Stimulated activated CD8-positive, alpha-beta memory T cell treated with anti-CD3 and anti-CD28 coated beads, Interleukin-7, amount 100 ng/mL, for 48 hours (primary cell): ENCODE results near the gene ZACN.

ENCODE experiments used
- DNase-seq, 2 donors: peaks; one replicate each; pipeline ENCODE4 v3.0.0-alpha.2; 2020; ENCODE audit warnings: low read depth in 1 of 2; ENCODE audit errors: extremely low read depth in 1 of 2

ZACN gene

DNA sequence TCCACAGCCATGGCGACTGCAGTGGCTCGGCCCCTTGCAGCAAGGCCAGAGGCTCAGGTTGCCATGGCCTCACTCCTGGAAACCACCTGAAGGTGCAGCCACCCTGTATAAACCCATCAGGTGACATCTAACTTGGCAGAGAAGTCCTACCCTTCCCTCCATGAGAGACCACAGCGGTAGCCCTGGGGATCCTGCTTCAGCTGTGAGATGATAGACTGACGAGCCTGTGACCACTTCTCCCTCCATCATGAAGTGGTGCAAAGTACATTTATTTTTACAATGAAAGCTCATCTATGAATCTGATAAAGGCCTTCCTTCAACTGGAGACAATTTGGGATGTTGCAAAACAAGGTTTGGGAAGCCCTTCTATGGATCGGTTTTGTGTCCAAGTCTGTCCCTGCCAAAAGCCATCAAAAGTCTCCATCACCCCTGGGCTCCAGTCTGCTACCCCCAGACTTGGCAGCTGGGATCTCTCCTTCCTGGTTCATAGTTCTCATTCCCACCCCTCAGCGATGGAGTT is 1.8 kb downstream of the ZACN start:
- DNase-seq, result no peak

DNA sequence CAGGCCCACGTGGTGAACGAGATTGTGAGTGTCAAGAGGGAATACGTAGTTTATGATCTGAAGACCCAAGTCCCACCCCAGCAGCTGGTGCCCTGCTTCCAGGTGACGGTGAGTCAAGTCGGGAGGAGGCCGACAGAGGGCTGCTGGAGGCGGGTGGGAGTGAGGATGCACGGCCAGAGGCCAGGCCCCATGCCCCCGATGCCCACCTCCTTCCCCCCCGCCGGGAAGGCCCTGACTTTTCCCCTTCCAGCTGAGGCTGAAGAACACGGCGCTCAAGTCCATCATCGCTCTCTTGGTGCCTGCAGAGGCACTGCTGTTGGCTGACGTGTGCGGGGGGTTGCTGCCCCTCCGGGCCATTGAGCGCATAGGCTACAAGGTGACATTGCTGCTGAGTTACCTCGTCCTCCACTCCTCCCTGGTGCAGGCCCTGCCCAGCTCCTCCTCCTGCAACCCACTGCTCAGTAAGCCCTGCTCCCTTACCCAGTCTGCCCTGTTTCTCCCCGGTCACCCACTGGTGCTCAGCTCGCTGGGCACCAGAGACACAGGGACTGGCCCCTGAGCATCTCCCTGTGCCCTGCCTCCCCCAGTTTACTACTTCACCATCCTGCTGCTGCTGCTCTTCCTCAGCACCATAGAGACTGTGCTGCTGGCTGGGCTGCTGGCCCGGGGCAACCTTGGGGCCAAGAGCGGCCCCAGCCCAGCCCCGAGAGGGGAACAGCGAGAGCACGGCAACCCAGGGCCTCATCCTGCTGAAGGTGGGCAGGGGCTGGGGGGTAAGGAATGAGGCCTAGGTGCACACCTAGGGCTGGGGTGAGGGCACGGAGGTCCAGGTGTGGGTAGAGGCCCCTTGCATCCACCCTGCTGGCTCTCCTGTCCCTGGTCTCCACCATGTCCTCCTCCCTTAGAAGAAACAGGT is 2.6 kb downstream of the ZACN start:
- no peak for DNase-seq

DNA sequence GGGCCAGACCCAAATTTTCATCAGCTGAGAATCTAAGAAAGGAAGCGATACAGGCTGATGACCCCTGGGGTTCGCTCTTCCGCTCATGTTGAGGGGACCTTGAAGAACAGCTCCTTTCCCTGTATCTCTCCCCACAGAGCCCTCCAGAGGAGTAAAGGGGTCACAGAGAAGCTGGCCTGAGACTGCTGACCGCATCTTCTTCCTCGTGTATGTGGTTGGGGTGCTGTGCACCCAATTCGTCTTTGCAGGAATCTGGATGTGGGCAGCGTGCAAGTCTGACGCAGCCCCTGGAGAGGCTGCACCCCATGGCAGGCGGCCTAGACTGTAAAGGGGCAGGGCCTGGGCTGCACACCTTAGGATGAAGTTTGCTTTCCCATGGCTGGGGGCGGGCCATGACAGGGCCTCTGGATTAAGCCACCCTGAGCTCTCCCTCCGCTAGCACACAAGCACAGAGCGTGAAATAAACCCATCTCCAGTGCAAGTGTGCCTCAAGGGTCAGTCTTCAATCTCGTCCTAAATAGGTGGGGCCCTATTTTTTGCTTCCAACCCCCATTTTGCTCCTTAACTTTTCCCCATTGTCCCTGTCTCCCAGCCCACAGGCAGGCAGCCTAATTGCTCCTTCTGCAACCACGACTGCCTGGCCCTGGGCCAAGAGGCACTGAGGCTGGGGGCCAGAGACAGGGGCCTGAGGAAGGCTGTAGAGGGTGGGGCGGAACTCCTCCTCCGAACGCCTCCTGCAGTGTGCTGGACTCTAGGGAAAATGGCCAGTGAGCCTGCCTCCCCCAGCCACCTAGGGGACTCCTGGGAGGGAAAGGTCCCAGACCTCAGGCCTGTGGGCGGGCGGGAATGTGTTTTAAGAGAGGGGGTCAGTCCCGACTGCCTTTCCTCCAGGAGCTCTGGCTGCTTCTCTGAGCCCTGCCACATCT is 3.6 kb downstream of the ZACN start:
- DNase-seq, result no peak

DNA sequence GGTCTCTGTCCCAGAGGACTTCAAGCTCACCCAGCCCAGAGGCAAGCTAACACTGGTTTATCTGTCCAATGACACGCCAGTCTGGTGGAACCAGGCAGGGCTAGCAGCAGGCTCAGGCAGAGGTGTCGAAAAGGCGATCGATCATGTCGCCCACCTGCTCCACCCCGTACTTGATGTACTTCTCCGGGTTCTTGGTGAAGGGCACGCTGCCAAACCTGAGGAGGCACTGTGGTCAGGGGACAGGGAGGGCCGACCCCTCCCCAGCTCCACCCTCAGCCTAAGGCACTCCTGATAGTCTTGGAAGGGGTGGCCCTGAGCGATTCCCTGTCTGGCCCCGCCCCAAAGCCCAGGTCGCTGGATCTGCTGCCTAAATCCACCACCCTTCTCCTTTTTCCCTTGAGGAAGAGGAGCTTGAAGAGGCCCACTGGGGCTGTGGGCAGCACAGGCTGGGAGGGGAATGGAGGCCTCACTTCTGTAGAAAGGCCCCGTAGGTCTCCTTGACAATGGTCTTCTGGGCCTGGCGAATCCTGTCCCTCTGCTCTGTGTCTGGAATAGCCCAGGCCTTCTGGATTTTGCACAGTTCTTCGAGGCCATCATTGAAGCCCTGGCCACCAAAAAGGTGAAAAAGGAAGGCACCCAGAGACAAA is 4.7 kb downstream of the ZACN start:
- no peak for DNase-seq

DNA sequence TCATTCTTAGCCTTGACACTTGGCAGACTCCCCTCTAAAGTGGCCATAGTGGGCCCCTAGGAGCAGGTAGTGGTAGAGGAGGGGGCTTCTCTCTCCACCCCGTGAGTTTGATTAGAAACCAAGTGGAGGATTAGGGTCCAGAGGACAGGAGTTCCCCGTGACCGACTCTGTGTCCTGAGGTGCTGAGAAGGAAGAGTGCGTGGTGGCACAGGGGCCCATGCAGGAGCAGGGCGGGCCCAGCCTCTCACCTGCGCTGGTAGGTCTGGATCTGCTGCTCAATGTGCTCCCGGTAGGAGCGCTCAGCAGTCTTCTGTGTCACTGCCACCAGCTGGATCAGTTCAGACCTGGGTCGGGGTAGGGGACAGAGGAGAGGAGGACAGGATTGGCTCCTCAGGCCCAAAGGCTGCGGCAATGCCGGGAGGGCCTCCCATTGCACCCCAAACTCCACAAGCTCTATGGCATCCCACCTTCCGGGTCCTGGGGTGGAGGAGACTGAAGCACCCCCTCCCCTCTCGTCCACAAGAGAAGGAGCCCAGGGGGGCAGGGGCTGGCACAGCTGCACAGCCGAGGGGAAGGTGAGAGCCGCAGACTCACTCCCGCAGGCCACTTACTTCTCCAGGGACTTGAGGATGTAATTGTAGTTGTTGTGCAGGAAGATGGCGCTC is 6.2 kb downstream of the ZACN start:
- no peak for DNase-seq

DNA sequence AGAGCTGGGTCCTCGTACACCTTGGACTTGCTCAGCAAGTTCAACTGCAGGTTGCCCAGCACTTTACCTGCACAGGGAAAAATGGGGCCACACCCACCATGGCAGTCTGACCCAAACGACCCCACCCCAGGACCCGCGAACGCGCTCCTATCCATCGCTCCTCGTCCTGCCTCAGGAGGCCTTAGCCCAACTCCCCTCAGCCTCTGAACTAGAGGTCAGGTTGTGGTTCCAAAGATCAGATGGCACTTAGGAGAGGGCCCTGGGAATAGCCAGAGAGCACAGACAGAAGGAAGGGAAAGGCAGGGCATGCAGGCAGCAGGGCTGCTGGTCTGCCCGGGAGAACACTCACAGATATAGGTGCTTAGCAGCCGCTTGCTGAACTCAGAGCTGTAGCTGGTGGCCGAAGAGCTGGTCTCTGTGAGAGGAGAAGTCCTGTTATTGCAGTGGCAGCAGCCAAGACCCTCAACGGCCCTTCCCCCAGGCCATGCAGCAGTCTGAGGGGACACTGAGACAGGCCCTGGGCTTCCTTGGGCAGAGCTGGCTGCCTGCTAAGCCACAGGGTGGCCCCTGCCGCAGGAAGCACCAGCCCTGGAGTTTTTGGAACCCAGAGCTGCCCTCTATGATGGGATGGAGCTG is 6.9 kb downstream of the ZACN start:
- DNase-seq, result no peak

DNA sequence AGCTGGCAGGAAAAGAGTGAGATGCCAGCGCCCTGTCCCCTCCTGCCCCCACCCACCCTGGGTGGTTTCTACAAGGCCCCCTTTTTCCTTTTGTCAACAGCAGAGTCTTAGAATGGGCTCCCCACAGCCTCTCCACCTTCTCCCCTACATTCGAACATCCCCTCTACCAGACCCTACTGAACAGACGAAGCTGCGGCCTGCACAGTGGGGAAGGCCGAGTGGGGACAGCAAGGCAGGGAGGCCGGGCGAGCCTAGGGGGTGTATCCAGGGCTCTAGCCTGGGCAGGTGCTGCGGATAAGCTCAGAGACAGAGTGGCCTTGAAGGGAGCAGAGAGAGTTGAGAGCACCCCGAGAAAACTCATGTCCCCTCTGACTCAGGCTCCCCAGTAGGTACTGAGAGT is 7.4 kb downstream of the ZACN start:
- no peak for DNase-seq

DNA sequence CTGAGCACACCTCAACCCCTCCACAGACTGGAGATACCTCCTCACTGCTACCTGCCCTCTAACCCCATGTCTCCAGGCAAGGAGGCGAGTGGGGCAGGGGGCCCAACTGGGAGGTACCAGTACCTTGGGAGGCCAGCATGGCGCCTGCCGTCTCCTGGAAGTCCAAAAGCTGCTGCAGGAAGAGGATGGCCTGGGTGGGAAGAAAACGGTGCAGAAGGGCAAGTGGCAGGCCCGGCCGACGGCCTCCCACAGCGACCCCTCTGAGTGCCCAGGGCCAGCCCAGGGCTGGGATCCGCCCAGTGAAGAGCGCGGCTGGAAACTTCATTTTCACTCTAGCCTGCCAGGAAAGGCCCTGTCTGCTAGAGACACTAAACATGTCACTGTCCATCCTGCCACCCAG is 8.5 kb downstream of the ZACN start:
- DNase-seq, result no peak

DNA sequence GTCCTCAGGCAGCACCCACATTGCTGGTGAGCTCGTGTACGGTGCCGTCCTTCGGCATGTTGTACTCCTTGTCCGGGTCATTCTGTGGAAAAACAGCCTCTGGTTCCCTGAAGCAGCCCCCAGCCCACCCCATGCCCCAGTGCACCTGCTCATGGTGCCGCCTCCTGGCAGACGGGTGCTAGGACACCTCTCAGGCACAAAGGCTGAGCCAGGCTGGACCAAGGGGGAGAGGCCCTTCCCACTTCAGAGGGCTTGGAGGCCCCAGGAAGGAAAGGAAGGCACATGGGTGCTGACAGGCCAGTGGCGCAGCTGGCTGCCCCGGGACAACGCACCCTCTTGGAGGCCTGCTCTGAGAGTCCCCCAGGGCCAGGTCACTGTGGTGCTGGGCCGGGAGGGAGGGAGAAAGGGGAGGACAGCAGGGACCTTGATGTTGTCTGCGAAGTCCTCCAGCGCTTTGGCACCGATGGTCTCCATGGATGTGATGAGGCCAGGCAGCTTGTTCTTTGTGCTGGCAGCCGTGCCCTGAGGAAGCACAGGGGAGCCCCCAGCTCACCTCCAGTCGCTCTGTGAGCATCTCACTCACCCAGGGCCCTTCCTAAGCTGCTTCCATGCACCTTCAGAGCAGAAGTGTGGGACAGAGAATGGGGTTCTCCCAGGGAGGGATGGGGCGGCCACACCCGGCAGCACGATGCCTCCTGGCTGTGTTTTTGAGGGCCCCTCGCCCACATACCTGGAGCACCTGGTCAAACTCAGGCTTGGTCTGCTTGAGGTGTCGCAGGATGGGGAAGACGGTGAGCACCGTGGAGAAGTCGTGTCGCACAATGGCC is 9.3 kb downstream of the ZACN start:
- no peak for DNase-seq

DNA sequence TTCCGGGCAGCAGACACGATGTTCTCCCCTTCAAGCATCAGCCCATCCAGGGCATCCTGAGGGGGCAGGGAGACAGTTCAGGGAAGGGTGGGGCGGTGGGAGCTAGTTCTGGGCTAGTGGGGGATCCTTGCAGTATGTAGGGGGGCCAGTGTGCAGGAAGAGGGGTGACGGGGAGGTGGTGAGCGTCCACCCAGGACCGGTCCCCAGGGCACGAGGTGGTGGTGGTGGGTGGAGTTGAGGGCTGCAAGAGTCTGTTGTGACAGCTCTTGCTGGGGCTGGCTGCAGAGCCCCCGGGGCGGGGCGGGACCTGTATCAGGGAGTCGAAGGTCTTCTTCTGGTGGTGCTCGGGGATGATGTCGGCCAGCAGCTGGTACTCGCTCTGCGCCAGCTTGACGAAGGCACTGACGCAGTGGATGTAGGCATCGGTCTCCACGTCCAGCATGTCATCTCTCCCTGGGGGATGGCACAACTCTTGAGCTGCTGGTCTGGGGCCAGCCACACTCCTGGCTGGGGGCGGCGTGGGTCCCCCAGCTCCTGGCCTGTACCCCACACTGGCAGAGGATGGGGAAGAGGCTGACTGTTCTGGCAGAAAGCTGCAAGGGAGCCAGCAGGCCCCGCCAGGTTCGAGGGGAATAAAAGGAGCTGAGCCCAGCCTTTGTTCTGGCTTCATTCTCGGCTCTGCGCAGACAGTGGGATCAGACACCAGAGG is 10.0 kb downstream of the ZACN start:
- DNase-seq, result no peak

DNA sequence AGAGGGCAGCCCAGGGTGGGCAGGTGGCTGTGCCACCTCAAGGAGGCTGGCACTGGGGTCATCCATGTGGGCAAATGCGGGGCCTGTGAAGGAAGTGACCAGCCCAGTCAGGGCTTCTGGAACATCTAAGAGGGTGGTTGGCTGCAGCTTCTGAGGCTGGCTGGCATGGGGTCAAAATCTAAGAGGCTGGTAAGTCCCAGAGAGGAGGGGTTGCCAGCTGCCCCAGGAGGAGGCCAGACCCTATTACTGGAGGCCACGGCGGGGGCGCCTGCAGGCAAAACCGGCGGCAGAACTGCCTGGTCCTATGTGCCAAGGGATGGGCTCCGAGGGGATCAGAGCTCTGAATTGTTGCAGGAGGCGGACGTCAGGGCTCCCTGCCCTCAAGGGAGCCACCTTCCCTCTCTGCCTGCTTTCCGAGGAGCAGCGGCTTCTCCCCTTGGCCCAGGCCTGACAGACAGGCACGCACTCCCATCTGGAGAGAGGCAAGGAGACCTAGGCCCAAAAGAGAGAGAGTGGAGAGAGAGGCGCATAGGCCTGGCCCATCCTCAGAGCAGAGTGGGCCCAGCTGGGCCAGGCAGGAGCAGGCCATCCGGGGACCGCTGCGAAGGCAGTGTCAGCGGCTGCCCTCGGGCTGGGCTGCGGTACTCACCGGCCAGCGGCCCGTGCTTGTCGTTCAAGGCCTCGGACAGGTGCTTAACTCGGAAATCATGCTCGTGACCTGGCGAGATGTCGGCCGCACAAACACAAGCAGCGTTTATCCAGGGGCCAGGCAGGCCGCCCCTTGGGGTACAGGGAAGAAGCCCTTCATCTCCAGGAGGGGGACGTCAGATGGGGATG is 10.9 kb downstream of the ZACN start:
- DNase-seq, result no peak

DNA sequence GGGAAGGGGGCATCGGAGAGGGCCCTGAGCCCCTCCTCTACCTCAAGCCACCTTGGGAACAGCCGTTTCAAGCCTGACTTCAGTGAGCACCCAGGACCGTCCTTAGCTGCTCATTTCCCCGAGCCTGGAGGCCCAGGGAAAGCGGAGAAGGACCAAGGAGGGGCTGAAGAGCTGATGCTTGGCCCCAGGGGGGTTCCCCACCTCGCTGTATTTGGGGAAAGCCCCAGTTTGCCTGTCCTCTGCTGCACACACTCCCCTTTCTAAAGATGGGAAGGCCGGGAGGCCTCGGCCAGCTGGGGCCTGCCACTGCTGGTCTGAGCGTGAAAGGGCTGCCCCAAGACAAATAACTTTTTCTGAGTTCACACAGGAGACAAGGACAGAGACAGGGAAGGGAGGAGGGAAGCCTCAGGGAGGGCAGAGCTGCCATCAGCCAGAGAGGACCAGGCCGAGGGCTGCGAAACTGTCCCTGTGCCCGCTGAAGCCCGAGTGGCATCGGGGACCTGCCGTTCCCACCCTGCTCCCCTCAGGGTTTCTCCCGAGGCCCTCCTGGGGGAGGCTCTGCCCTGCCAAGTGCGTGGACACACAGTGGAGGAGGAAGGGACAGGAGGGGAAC is 11.6 kb downstream of the ZACN start:
- no peak for DNase-seq

DNA sequence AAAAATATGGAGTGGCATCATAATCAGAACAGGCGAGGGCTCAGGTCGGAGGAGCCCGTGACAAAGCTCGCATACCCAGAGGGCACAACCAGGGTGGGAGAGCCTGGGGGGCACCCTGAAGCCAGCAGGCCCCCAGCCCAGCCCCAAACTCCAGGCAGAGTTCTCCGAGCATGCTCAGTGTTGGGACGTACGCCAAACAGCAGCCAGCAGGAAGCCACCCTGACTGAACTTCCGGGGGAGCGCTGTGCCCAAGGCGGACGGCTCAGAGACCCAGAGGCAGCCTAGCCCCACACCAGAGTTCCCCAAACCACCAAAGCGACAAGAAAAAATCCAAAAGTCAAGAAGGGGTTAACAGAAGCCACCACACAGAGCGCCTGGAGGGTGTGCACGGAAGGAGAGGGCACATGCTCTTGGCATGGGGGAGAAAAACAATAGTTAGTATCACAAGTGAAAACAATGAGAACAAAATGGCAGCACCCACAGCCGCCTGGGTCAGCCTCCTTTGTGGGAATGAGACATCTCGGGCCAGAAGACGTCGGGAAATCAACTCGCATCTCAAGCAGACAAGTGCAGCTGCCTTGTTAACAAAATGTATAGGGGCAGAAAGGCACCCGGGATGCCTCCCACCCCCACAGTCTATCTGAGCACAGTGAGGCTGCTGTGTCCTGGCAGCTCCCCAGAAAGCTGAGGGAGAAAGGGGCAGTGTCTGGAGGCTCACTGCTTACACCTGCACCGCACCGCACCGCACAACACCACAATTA is 12.7 kb downstream of the ZACN start:
- DNase-seq, result no peak

DNA sequence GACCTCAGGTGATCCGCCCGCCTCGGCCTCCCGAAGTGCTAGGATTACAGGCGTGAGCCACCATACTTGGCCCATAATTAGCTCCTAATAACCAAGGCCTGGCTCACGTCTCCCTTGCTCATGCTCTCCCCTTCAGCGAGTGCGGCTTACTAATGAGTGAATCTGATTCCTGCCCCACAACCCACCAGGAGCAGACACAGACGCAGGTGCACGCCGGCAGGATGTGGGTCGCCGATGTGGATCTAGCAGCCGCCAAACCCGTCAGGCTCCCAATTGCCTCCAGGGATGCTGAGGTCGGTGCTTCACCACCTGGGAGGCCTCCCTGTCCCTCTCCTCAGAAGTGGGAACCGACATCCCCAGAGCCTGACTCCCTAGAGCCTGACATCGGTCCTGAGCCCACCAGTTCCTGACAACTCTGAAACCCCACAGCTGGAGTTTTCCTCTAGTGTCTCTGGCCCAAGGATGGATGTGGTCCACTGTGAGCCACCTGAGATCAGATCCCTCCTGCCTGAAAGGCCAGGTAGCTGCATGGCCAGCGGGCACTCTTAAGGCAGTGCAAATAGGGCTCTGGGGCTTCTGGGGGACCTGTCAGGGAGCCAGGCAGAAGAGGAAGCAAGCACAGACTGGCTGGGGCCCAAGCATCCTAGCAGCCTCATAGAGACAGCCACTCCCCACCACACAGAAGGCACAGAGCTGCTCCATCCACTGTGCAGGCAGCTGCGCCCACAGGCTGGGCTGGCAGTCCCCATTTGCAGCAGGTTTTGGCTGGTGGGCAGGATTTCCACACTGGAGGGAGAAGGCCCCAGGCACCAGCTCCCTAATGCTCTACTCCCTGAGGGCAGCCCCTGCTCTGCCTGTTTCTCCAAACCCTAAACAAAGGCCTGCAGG is 13.8 kb downstream of the ZACN start:
- no peak for DNase-seq

DNA sequence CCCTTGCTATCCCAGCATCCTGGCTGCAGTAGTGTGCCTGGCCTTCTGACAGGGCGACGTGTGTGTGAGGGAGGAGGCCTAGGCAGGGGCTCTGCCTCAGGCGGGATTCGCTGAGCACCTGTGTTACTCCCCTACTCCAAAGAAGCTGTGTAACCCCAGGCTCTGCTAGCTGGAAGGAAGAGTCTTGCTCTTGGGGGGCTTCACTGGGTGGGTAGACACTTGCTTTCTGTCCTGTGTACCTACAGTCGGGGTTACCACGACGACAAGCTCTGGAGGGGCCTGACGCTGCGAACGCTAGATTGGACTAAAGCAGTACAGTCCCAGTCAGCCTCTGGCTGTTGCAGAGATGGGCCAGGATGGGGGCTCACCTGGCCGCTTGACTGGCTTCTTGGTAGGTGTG is 15.1 kb downstream of the ZACN start:
- no peak for DNase-seq

DNA sequence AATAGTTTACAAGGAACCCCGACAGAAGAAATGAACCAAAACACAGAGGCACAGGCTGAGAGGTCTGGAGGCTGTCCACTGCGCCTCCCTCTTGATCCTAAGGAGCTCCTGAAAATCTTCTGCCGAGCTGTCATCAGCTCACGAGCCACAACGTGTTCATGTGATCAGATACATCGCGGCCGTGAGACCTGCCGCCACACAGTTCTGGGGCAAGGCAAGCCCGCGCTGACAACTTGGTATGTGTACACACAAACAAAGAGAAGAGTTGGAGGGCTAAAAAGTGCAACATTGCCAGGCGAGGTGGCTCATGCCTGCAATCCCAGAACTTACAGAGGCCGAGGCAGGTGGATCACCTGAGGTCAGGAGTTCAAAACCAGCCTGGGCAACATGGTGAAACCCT is 17.0 kb downstream of the ZACN start:
- DNase-seq, result no peak
